ENCODE measurements around the gene WASF1. TPM values are rescaled to one million over a fixed set of nuclear protein-coding genes. Genes with fewer than 3 reads are reported as not detected.

Gene WASF1
- polyA plus RNA-seq (2013, experiment 1 of 2), result 72.7 TPM
- 73.6 TPM for polyA plus RNA-seq (2013, experiment 2 of 2)

DNA sequence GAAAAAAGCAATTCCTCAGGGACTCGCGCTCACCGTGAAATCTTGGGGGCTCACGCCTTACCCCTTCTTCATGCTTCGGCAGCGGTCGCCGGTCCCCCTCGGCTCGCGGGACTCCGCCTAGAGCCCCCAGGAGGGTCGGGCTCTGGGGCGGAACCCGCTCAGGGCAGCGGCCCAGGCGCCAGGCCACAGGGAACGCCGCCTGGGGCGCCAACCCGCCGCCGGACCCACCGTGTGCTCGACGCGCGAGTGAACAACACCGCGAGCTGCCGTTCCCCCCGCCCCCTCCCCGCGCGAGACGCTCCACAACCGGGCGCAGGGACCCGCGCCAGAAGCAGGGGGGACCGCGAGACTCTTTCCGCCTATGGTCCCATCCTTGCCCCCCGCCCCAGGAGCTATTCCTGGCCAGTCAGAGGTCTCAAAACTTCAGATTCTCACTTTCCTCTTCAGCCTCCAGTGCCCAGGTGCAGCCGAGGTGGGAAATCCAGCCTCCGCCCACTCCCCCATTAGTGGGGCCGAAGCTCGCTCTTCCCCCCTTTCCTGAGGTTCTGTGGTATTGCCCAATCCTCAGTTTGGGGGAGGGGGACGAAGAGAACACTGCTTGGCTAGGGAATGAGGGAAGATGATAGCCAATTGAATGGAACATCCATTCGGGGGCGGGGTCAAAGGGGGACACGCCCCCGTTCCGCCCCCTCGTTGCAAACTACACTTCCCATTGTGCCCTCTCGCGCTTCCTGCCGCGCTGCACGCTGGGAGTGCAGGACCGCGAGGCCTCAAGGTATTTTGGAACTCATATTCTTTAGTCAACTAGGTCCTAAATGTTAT lies at the start of gene WASF1:
Gene WASF1 (minus strand): TSS at position 265 of the 822 bp plus-strand sequence. CDS start 52,069 bp downstream, outside the sequence.
- no CpG with 5 or more reads among the region's 62 CpGs for WGBS, 2 donors (ENCODE audit: extremely low coverage in 2 of 2, insufficient read length in 2 of 2, insufficient replicate concordance in 1 of 2)
- H3K4me3 ChIP-seq (ENCODE audit: low read length in 2 of 2), result peak within 1 kb of the TSS; percentile 88 to 95
- H3K4me1 ChIP-seq (ENCODE audit: control insufficient read depth in 2 of 2, insufficient read depth in 1 of 2, low read depth in 1 of 2, low read length in 2 of 2), result peaks cover 1 to 14% of the 10 kb centered on the region in 2 donors
- peak within 1 kb of the TSS; percentile 30 for H2BK12ac ChIP-seq (ENCODE audit: low read length)
- no peaks in the 10 kb centered on the region for H3K27me3 ChIP-seq (ENCODE audit: control insufficient read depth in 3 of 3, insufficient read depth in 3 of 3, low read depth in 1 of 3, low read length in 3 of 3)
- H4K8ac ChIP-seq (ENCODE audit: low read depth, low read length), result no peak within 1 kb of the TSS
- peak within 1 kb of the TSS; percentile 90 for H3K9ac ChIP-seq (ENCODE audit: low read depth, low read length, poor library complexity)
- H3K14ac ChIP-seq (ENCODE audit: low read length), result peak within 1 kb of the TSS; percentile 90
- peaks cover 2 to 5% of the 10 kb centered on the region in 2 donors for H3K36me3 ChIP-seq (replicated peaks in 1 of 2; ENCODE audit: control insufficient read depth in 2 of 2, insufficient read depth in 2 of 2, low read length in 2 of 2)
- H2BK15ac ChIP-seq (ENCODE audit: low read length), result peak within 1 kb of the TSS; percentile 94
- H3K18ac ChIP-seq (ENCODE audit: low read length), result peak within 1 kb of the TSS; percentile 99
- peak within 1 kb of the TSS; percentile 91 for H2BK5ac ChIP-seq (ENCODE audit: low read length)
- H3K23ac ChIP-seq (ENCODE audit: low read depth, low read length, poor library complexity), result peak within 1 kb of the TSS; percentile 92
- peak within 1 kb of the TSS; percentile 97 for H3K27ac ChIP-seq (replicated peaks; ENCODE audit: low read length)
- H3K4ac ChIP-seq (ENCODE audit: low read length), result peak within 1 kb of the TSS; percentile 85
- DNase-seq (ENCODE audit: low spot score), result peak; percentile 99
- peak within 1 kb of the TSS; percentile 78 for H3K4me2 ChIP-seq (ENCODE audit: insufficient read depth, low read length, poor library complexity, severe bottlenecking)
- peaks cover 6% of the 10 kb centered on the region for H3K79me1 ChIP-seq (ENCODE audit: low read depth, low read length)
- H2BK120ac ChIP-seq (ENCODE audit: low read depth, low read length), result peak within 1 kb of the TSS; percentile 83
- no peaks in the 10 kb centered on the region for H3K9me3 ChIP-seq (replicated peaks in 1 of 2; ENCODE audit: control insufficient read depth in 2 of 2, insufficient read depth in 1 of 2, low read depth in 1 of 2, low read length in 2 of 2)
- H4K91ac ChIP-seq (ENCODE audit: low read depth, low read length, poor library complexity), result no peak within 1 kb of the TSS
- peak within 1 kb of the TSS; percentile 45 for H2AK5ac ChIP-seq (ENCODE audit: low read depth, low read length)
- H2AFZ ChIP-seq (ENCODE audit: low read length), result peak within 1 kb of the TSS; percentile 99

DNA sequence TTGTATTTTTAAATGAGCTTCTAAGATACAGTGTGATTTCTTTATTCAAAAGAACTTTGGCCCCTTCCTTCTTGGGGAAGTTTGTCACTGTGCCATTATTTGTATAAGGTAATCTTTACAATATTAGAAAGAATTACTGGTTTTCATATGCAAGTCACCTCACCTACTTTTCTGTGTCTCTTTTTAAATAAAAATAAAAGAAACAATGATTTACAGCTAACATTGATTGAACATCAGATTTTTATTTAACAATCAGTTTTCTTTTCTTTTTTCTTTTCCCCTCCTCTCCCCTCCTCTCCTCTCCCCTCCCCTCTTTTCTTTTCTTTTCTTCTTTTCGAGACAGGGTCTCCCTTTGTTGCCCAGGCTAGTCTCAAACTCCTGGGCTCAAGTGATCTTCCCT lies 46.8 kb upstream of the WASF1 start:
- Histone ChIP-seq H3K9me3 (replicated peaks in 1 of 2; ENCODE audit: control insufficient read depth in 2 of 2, insufficient read depth in 1 of 2, low read depth in 1 of 2, low read length in 2 of 2) (no peaks in the 10 kb centered on the region), H3K27ac (replicated peaks; ENCODE audit: low read length) (no peak overlapping the region), H3K14ac (ENCODE audit: low read length) (no peak overlapping the region), H3K4ac (ENCODE audit: low read length) (no peak overlapping the region), H3K36me3 (replicated peaks in 1 of 2; ENCODE audit: control insufficient read depth in 2 of 2, insufficient read depth in 2 of 2, low read length in 2 of 2) (peaks cover 0 to 62% of the 10 kb centered on the region in 2 donors), H2BK120ac (ENCODE audit: low read depth, low read length) (no peak overlapping the region), H2BK12ac (ENCODE audit: low read length) (no peak overlapping the region), H3K18ac (ENCODE audit: low read length) (no peak overlapping the region), H3K4me3 (ENCODE audit: low read length in 2 of 2) (no peak overlapping the region), H2AFZ (ENCODE audit: low read length) (no peak overlapping the region), H3K4me1 (ENCODE audit: control insufficient read depth in 2 of 2, insufficient read depth in 1 of 2, low read depth in 1 of 2, low read length in 2 of 2) (no peaks in the 10 kb centered on the region), H3K79me1 (ENCODE audit: low read depth, low read length) (peaks cover 1% of the 10 kb centered on the region), H2BK5ac (ENCODE audit: low read length) (no peak overlapping the region), H3K23ac (ENCODE audit: low read depth, low read length, poor library complexity) (no peak overlapping the region), H2AK5ac (ENCODE audit: low read depth, low read length) (no peak overlapping the region), H3K9ac (ENCODE audit: low read depth, low read length, poor library complexity) (no peak overlapping the region), H4K91ac (ENCODE audit: low read depth, low read length, poor library complexity) (no peak overlapping the region), H3K27me3 (ENCODE audit: control insufficient read depth in 3 of 3, insufficient read depth in 3 of 3, low read depth in 1 of 3, low read length in 3 of 3) (no peaks in the 10 kb centered on the region), H3K4me2 (ENCODE audit: insufficient read depth, low read length, poor library complexity, severe bottlenecking) (no peak overlapping the region), H2BK15ac (ENCODE audit: low read length) (no peak overlapping the region), H4K8ac (ENCODE audit: low read depth, low read length) (no peak overlapping the region)
- no CpG with 5 or more reads among the region's 1 CpG for WGBS, 2 donors (ENCODE audit: extremely low coverage in 2 of 2, insufficient read length in 2 of 2, insufficient replicate concordance in 1 of 2)
- no peak for DNase-seq (ENCODE audit: low spot score)

DNA sequence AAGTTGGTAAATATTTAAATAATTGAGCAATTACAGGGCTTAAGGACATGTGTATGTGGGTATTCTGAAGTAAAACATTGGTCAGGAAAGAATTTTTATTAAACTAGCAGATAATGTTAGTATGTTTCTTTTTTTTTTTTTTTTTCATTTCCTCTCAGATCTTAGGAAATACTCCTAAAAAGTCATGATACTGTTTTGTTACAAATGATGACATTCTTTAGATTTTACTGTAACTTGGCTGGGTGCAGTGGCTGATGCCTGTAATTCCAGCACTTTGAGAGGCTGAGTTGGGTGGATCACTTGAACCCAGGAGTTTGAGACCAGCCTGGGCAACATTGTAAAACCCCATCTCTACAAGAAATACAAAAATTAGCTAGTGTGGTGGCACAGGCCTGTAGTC lies 42.3 kb upstream of the WASF1 start:
- H3K27me3 ChIP-seq (ENCODE audit: control insufficient read depth in 3 of 3, insufficient read depth in 3 of 3, low read depth in 1 of 3, low read length in 3 of 3), result no peaks in the 10 kb centered on the region
- peaks cover 0 to 4% of the 10 kb centered on the region in 2 donors for H3K9me3 ChIP-seq (replicated peaks in 1 of 2; ENCODE audit: control insufficient read depth in 2 of 2, insufficient read depth in 1 of 2, low read depth in 1 of 2, low read length in 2 of 2)
- H4K8ac ChIP-seq (ENCODE audit: low read depth, low read length), result no peak overlapping the region
- no peak overlapping the region for H3K4ac ChIP-seq (ENCODE audit: low read length)
- no peak overlapping the region for H3K4me3 ChIP-seq (ENCODE audit: low read length in 2 of 2)
- peaks cover 2 to 76% of the 10 kb centered on the region in 2 donors for H3K36me3 ChIP-seq (replicated peaks in 1 of 2; ENCODE audit: control insufficient read depth in 2 of 2, insufficient read depth in 2 of 2, low read length in 2 of 2)
- no peak overlapping the region for H2AFZ ChIP-seq (ENCODE audit: low read length)
- no peak overlapping the region for H2AK5ac ChIP-seq (ENCODE audit: low read depth, low read length)
- no peak overlapping the region for H3K23ac ChIP-seq (ENCODE audit: low read depth, low read length, poor library complexity)
- no peaks in the 10 kb centered on the region for H3K4me1 ChIP-seq (ENCODE audit: control insufficient read depth in 2 of 2, insufficient read depth in 1 of 2, low read depth in 1 of 2, low read length in 2 of 2)
- H2BK15ac ChIP-seq (ENCODE audit: low read length), result no peak overlapping the region
- no peak overlapping the region for H2BK12ac ChIP-seq (ENCODE audit: low read length)
- no peak overlapping the region for H3K4me2 ChIP-seq (ENCODE audit: insufficient read depth, low read length, poor library complexity, severe bottlenecking)
- H3K14ac ChIP-seq (ENCODE audit: low read length), result no peak overlapping the region
- H3K9ac ChIP-seq (ENCODE audit: low read depth, low read length, poor library complexity), result no peak overlapping the region
- no peak overlapping the region for H3K18ac ChIP-seq (ENCODE audit: low read length)
- no peak overlapping the region for H2BK120ac ChIP-seq (ENCODE audit: low read depth, low read length)
- H3K79me1 ChIP-seq (ENCODE audit: low read depth, low read length), result no peaks in the 10 kb centered on the region
- no peak overlapping the region for H3K27ac ChIP-seq (replicated peaks; ENCODE audit: low read length)
- no peak overlapping the region for H2BK5ac ChIP-seq (ENCODE audit: low read length)
- DNase-seq (ENCODE audit: low spot score), result no peak
- no peak overlapping the region for H4K91ac ChIP-seq (ENCODE audit: low read depth, low read length, poor library complexity)

DNA sequence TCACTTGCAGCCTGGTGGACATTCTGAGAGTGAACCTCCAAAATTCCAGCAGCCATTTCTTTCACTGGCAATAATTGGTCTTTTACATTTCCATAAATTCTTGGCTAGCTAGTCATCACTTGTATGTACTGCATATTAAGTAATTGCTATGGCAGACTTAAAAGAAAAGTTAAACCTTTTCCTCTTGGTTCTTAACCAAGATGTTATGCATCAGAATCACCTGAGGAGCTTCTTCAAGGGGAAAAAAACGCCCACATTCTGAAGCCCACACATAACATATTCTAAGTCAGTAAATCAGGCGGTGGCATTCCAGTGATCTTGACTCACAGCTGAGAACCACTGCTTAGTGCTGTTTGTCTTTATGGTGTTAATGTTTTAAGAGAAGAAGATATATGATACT lies 37.8 kb upstream of the WASF1 start:
- H4K8ac ChIP-seq (ENCODE audit: low read depth, low read length), result no peak overlapping the region
- H3K4ac ChIP-seq (ENCODE audit: low read length), result no peak overlapping the region
- H2AFZ ChIP-seq (ENCODE audit: low read length), result no peak overlapping the region
- H3K23ac ChIP-seq (ENCODE audit: low read depth, low read length, poor library complexity), result no peak overlapping the region
- no peak overlapping the region for H3K4me2 ChIP-seq (ENCODE audit: insufficient read depth, low read length, poor library complexity, severe bottlenecking)
- H3K4me3 ChIP-seq (ENCODE audit: low read length in 2 of 2), result no peak overlapping the region
- H2BK5ac ChIP-seq (ENCODE audit: low read length), result no peak overlapping the region
- no peak for DNase-seq (ENCODE audit: low spot score)
- H3K79me1 ChIP-seq (ENCODE audit: low read depth, low read length), result no peaks in the 10 kb centered on the region
- H3K27me3 ChIP-seq (ENCODE audit: control insufficient read depth in 3 of 3, insufficient read depth in 3 of 3, low read depth in 1 of 3, low read length in 3 of 3), result no peaks in the 10 kb centered on the region
- H3K9me3 ChIP-seq (replicated peaks in 1 of 2; ENCODE audit: control insufficient read depth in 2 of 2, insufficient read depth in 1 of 2, low read depth in 1 of 2, low read length in 2 of 2), result peaks cover 2 to 4% of the 10 kb centered on the region in 2 donors
- H3K4me1 ChIP-seq (ENCODE audit: control insufficient read depth in 2 of 2, insufficient read depth in 1 of 2, low read depth in 1 of 2, low read length in 2 of 2), result no peaks in the 10 kb centered on the region
- H2BK15ac ChIP-seq (ENCODE audit: low read length), result no peak overlapping the region
- no peak overlapping the region for H3K27ac ChIP-seq (replicated peaks; ENCODE audit: low read length)
- H2BK12ac ChIP-seq (ENCODE audit: low read length), result no peak overlapping the region
- H3K18ac ChIP-seq (ENCODE audit: low read length), result no peak overlapping the region
- H2BK120ac ChIP-seq (ENCODE audit: low read depth, low read length), result no peak overlapping the region
- H2AK5ac ChIP-seq (ENCODE audit: low read depth, low read length), result no peak overlapping the region
- no peak overlapping the region for H4K91ac ChIP-seq (ENCODE audit: low read depth, low read length, poor library complexity)
- WGBS, 2 donors (ENCODE audit: extremely low coverage in 2 of 2, insufficient read length in 2 of 2, insufficient replicate concordance in 1 of 2), result no CpG with 5 or more reads among the region's 2 CpGs
- no peak overlapping the region for H3K14ac ChIP-seq (ENCODE audit: low read length)
- H3K9ac ChIP-seq (ENCODE audit: low read depth, low read length, poor library complexity), result no peak overlapping the region
- H3K36me3 ChIP-seq (replicated peaks in 1 of 2; ENCODE audit: control insufficient read depth in 2 of 2, insufficient read depth in 2 of 2, low read length in 2 of 2), result peaks cover 4 to 92% of the 10 kb centered on the region in 2 donors
